Epithelial cell of esophagus (primary cell): Measurements from ENCODE around the gene SIGLEC11.

Experiments
- DNase-seq: peaks from one replicate; pipeline ENCODE4 v3.0.0; 2010; ENCODE audit warnings: low read depth
- H3K4me3 ChIP-seq: 2 replicates; pipeline ENCODE4 v1.5.1; 2011; ENCODE audit warnings: mild to moderate bottlenecking, low read length, control low read depth
- TF ChIP-seq, protein P1 (sequence below): IDR thresholded peaks from 2 replicates; pipeline ENCODE4 v1.5.1; 2011; ENCODE audit warnings: low read depth, mild to moderate bottlenecking, low read length, control low read depth, inconsistent platforms; ENCODE audit not compliant: insufficient read depth; ENCODE audit errors: missing control alignments

SIGLEC11 gene

DNA sequence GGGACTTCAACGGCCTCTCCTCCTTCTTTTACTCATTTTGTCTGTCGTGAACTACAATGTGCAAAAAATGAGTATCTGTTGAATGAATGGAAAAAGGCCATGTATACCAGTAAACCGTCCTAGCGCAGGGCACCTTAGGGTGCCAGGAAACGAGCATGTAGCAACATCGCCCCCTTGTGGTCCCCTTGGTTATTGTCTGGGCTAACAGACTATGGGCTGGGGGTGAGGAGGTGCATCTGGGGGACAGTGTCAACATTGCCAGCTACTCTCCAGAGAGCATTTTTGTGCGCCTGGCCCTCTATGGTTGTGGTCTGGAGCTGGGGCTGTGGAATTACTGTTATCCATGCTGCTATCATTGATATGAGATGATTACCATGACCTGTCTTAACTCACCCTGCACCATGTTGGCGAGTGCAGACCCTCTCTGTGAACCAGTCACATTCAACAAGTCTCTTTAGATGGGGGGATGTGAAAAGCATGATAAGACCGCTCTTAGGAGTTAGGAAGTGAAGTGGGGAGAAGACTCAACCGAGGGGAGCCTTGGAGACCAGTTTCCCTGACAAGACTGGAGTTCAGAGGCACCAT, 22.8 kb upstream of the SIGLEC11 start:
- no peak overlapping the region for H3K4me3 ChIP-seq
- DNase-seq: peak; percentile 50
- TF ChIP-seq, protein P1, sequence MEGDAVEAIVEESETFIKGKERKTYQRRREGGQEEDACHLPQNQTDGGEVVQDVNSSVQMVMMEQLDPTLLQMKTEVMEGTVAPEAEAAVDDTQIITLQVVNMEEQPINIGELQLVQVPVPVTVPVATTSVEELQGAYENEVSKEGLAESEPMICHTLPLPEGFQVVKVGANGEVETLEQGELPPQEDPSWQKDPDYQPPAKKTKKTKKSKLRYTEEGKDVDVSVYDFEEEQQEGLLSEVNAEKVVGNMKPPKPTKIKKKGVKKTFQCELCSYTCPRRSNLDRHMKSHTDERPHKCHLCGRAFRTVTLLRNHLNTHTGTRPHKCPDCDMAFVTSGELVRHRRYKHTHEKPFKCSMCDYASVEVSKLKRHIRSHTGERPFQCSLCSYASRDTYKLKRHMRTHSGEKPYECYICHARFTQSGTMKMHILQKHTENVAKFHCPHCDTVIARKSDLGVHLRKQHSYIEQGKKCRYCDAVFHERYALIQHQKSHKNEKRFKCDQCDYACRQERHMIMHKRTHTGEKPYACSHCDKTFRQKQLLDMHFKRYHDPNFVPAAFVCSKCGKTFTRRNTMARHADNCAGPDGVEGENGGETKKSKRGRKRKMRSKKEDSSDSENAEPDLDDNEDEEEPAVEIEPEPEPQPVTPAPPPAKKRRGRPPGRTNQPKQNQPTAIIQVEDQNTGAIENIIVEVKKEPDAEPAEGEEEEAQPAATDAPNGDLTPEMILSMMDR: peak; percentile 85

DNA sequence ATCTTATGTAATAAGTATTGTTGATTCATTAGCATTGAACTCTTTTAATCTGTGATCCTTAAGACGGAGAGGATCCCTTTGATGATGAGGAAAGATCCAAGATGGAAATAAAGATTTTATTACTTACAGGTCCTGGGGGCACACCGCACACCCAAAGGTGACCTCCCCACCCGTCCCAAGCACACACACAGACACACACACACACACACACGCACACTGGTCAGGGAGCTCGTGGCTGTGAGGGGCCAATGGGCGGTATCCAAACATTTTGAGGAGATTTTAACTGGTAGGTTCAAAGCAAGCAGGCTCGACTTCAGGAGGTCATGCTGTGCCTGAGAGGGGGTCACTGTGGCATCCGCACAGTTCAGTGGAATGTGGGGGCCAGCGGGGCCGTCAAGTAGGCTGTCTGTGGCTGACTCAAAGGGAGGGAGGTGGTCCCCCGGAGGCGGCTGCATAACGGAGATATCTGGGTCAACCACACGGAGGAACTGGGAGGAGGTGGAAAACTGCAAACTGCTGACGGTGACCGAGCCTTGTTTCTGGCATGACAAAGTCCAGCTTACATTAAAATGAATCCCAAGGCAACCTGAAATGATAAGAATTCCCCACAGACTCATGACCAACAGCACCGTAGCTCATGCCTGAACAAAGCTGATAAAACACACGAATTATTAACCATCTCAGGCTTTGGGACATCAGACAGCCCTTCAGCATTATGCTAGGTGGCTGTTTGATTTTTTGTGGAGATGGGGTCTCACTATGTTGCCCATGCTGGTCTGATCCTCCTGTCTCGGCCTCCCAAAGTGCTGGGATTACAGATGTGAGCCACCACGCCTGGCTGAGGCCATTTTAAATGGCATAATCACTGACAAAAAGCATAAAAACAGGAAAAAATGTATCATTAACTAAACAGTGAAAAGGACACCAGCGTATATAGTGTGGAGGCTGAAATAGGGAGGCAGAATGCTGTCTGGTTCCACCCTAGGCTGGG, 20.9 kb upstream of the SIGLEC11 start:
- TF ChIP-seq, protein P1: no peak
- DNase-seq: no peak
- no peak overlapping the region for H3K4me3 ChIP-seq

DNA sequence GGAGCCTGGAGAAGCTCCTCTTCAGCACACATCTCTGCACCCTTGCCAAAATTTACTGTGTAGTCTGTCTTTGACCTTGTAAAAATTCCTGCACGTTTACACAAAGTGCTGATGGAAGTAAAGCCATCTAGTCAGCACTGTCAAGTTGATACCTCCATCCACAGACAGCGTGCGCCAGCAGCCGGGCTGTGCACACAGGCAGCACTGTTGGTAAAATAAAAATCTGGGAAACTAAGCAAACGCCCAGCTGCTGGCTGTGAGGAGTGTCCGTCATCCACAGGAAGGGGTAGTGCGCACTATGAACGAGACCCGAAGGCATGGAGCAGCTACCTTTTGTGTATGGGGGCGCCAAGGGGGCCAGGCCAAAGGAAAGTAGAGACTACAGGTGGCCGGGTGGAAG, 17.4 kb upstream of the SIGLEC11 start:
- H3K4me3 ChIP-seq: no peak overlapping the region
- TF ChIP-seq, protein P1: no peak
- no peak for DNase-seq

DNA sequence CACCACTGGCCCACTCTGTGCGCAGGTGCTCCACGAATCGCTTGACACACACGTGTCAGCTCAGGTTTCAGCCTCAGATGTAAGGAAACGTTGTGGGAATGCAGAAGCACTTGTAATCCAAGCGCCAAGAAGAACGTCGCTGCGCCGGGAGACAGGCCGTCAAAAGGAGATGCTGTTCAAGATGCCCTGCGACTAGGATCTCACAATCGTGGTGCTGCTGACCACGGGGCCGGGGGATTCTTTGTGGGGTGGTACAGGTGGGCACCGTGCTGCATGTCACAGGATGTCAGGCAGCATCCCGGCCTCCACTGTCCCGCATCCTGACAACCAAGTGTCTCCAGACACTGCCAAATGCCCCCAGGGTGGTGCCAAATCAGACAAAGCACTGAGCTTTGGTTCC, 16.9 kb upstream of the SIGLEC11 start:
- TF ChIP-seq, protein P1: no peak
- DNase-seq: no peak

DNA sequence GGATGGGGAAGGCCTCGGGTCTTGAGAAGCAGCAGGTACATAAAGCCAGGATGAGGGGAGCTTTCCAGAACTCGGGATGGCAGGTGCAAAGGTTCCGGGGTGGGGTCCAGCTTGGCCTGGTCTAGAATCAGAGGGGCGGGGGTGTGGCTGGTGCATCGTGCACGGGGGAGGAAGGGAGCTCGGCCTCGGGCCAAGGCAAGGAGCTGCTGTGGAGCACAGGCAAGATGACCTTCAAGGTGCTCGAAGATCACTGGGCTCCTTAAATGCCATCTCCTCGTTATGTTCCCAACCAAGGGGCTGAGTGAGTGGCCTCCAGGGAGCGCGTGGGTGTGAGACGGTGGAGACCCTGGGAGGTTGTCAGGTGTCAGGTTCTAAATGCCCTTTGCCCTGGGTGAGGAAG, 16.1 kb upstream of the SIGLEC11 start:
- H3K4me3 ChIP-seq: no peak overlapping the region
- DNase-seq: no peak
- TF ChIP-seq, protein P1: no peak

More for the DNA sequence above, 16.9 kb upstream of the SIGLEC11 start:
- no peak overlapping the region for H3K4me3 ChIP-seq

DNA sequence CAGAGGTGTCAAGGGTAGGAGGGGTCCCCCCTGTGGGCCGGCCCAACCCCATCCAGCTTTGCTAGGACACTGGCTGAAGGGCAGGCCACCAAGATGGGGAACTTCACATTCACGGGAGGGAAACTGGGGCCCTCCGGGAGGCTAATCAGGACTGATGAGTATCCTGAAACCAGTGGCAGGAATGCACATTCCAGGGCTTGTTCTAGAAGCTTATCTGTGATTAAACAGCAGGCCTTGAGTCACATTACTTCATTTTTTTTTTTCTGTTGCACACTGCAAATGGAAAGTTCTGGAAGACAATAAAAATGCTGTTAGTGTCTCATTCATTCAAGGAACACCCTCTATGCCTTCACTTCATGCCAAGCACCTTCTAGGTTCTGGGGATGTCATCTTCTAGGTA, 15.5 kb upstream of the SIGLEC11 start:
- no peak overlapping the region for H3K4me3 ChIP-seq
- TF ChIP-seq, protein P1: no peak
- no peak for DNase-seq

DNA sequence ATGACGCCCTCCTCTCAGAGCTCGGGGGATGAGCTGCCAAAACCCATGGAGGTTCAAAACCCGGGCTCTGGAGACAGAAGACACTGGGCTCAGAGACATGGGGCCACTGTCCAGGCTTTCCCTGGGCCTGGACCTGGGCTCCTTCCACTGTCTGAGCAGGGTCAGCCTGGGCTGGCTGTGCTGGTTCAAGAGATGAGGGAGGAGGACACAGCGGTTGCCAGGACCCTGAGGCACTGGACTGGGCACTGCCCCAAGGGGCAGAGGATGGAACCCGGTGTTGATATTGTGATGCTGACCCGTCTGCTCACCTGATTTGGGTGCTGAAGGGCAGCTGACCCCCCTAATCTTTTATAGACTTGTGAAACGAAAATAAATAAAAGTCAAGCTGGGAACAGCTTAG, 14.1 kb upstream of the SIGLEC11 start:
- no peak overlapping the region for H3K4me3 ChIP-seq
- no peak for DNase-seq
- TF ChIP-seq, protein P1: no peak
